HK-2 (cell line): ENCODE data around the gene REL.

Experiments
- DNase-seq: peaks from one replicate; pipeline ENCODE4 v3.0.0-alpha.2; 2018; ENCODE audit not compliant: unreplicated experiment

REL gene

GRCh38 chr2:60964651-60965498 lies 83.5 kb downstream of the REL start:
- DNase-seq, result no peak

- DNase-seq, result no peak
Observed at GRCh38 chr2:60965499-60965785, 84.1 kb downstream of the REL start.

- DNase-seq, result no peak
Observed at GRCh38 chr2:60966507-60967405, 85.4 kb downstream of the REL start.

GRCh38 chr2:60972889-60973656 lies 91.7 kb downstream of the REL start:
- no peak for DNase-seq

GRCh38 chr2:60973705-60974104 lies 92.3 kb downstream of the REL start:
- no peak for DNase-seq

- DNase-seq, result no peak
Observed at GRCh38 chr2:60974652-60975051, 93.3 kb downstream of the REL start.
